AG04450 (cell line): Measurements from ENCODE around the gene TP53TG5. TPM values are rescaled to one million over a fixed set of nuclear protein-coding genes. Genes with fewer than 3 reads are reported as not detected.

Experiments used
- CTCF ChIA-PET: fragments of 300-600, 350-600 bp; formaldehyde crosslinking; extraction: SDS; loops from one replicate; lab custom pipeline; 2022; ENCODE audit warnings: antibody characterized with exemption, inconsistent platforms; lab: Charles Lee
- POLR2A ChIA-PET: fragments of 350-600 bp; formaldehyde crosslinking; extraction: SDS; loops from one replicate; lab custom pipeline; 2021; ENCODE audit warnings: antibody characterized with exemption, inconsistent platforms; lab: Yijun Ruan, JAX
- DNase-seq: peaks from one replicate; pipeline ENCODE4 v3.0.0-alpha.2; 2011; ENCODE audit warnings: low read depth, low spot score
- H3K27ac ChIP-seq: one replicate; pipeline ENCODE4 v1.5.1; 2012; ENCODE audit warnings: low read depth, low read length, control low read depth
- H3K27me3 ChIP-seq: one replicate; pipeline ENCODE4 v1.6.0; 2012; ENCODE audit warnings: low read length; ENCODE audit not compliant: control insufficient read depth, insufficient read depth
- H3K4me3 ChIP-seq: 2 replicates; pipeline ENCODE4 v1.5.1; 2011; ENCODE audit warnings: mild to moderate bottlenecking, low read depth, low read length, control low read depth
- H3K9me3 ChIP-seq: 2 replicates; pipeline ENCODE4 v1.5.1; 2012; ENCODE audit warnings: low read length; ENCODE audit not compliant: control insufficient read depth, insufficient read depth
- CTCF ChIP-seq: IDR thresholded peaks from 2 replicates; pipeline ENCODE4 v1.5.1; 2011; ENCODE audit warnings: low read depth, low read length, control low read depth, inconsistent platforms
- polyA plus RNA-seq: library from polyadenylated mRNA; depleted of rRNA; stranded (reverse); fragments of >200 nt; gene quantifications from 2 replicates; pipeline ENCODE4 v1.2.3, GENCODE V29; 2011

TP53TG5 gene
- polyA plus RNA-seq, 1 experiment, result not detected

DNA sequence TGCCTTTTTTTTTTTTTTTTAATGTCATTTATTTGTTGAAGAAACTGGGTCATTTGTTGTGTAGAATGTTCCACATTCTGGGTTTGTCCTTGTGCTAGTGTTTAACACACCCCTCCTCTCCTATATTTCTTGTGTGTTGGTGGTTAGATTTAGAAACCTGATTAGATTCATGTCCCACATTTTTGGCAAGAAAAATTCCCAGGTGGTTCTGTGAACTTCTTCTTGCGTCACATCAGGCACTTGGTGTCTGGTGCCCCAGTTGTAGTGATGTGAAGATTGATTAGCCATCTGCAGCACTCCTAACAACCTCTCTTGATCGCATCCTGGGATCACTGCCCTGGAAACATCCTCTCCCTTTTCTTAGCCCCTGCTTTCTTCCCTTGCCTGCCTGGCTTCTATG, 45.6 kb upstream of the TP53TG5 start:
- no peaks in the 10 kb centered on the region for H3K27me3 ChIP-seq
- no peak overlapping the region for H3K4me3 ChIP-seq
- ChIA-PET CTCF (interaction anchor here (0.6 kb wide), 1 partner anchor 50 kb away, joined by 3 read pairs; no protein-coding TSS in a partner anchor), POLR2A (no interaction called here)
- TF ChIP-seq CTCF, result no peak
- no peaks in the 10 kb centered on the region for H3K9me3 ChIP-seq
- H3K27ac ChIP-seq, result no peak overlapping the region
- DNase-seq, result no peak

GRCh38 chr20:45420125-45420524, 42.0 kb upstream of the TP53TG5 start:
- H3K27ac ChIP-seq, result peak overlapping the region; percentile 54
- ChIA-PET CTCF (interaction anchor here (2.4 to 4.3 kb wide), 2 partner anchors 17 to 57 kb away, joined by 8 to 27 read pairs; partner anchors contain the start of gene SYS1), POLR2A (no interaction called here)
- no peak for DNase-seq
- no peaks in the 10 kb centered on the region; the same call in 1 of the 2 replicates for H3K9me3 ChIP-seq
- no peak for TF ChIP-seq CTCF
- H3K4me3 ChIP-seq, result no peak overlapping the region
- no peaks in the 10 kb centered on the region for H3K27me3 ChIP-seq

GRCh38 chr20:45419188-45420091, 41.3 kb upstream of the TP53TG5 start:
- Histone ChIP-seq H3K4me3 (no peak overlapping the region), H3K9me3 (no peaks in the 10 kb centered on the region; the same call in 1 of the 2 replicates), H3K27me3 (no peaks in the 10 kb centered on the region), H3K27ac (peak overlapping the region; percentile 63)
- DNase-seq, result peak; percentile 63
- TF ChIP-seq CTCF, result no peak
- CTCF ChIA-PET, result interaction anchor here (0.7 to 5.0 kb wide), 7 partner anchors 17 to 352 kb away, joined by 3 to 36 read pairs (median 7); partner anchors contain the start of gene SYS1
- POLR2A ChIA-PET, result no interaction called here

- POLR2A ChIA-PET, result interaction anchor here (1.5 kb wide), 1 partner anchor 20 kb away, joined by 5 read pairs; no protein-coding TSS in a partner anchor
These were observed 38.8 kb upstream of the TP53TG5 start for GRCh38 chr20:45416917-45417316.

More at GRCh38 chr20:45416917-45417316, 38.8 kb upstream of the TP53TG5 start:
- Histone ChIP-seq H3K9me3 (no peaks in the 10 kb centered on the region; the same call in 1 of the 2 replicates), H3K27me3 (no peaks in the 10 kb centered on the region), H3K4me3 (peak overlapping the region; percentile 93), H3K27ac (no peak overlapping the region)
- no peak for TF ChIP-seq CTCF
- CTCF ChIA-PET, result interaction anchor here (1.8 to 5.0 kb wide), 3 partner anchors 20 to 55 kb away, joined by 7 to 36 read pairs (median 20); no protein-coding TSS in a partner anchor
- no peak for DNase-seq
